Measurements from ENCODE around the gene ROBO4.
A peak's percentile ranks its signal among the peaks of the same experiment; 100 is the strongest.

Gene ROBO4

GRCh38 chr11:124840666-124841065 is 57.0 kb downstream of the ROBO4 start:
- no peak for DNase-seq (ENCODE audit: low spot score)

GRCh38 chr11:124839972-124840621 is 57.6 kb downstream of the ROBO4 start:
- no peak for DNase-seq (ENCODE audit: low spot score)

- DNase-seq (ENCODE audit: low spot score): no peak
These were observed 58.3 kb downstream of the ROBO4 start for GRCh38 chr11:124839128-124839971.

GRCh38 chr11:124838805-124839127 is 58.9 kb downstream of the ROBO4 start:
- no peak for DNase-seq (ENCODE audit: low spot score)

- peak; percentile 73 for DNase-seq (ENCODE audit: low spot score)
These were observed 60.2 kb downstream of the ROBO4 start for GRCh38 chr11:124837491-124837856.

- DNase-seq (ENCODE audit: low spot score): no peak
These were observed 61.7 kb downstream of the ROBO4 start for GRCh38 chr11:124835918-124836317.

- DNase-seq (ENCODE audit: low spot score): no peak
These were observed 63.0 kb downstream of the ROBO4 start for GRCh38 chr11:124834526-124835180.

All from cerebellar cortex (tissue), 1 donor.